CD4-positive, alpha-beta T cell treated with Interferon gamma for 1 hour (primary cell): ENCODE data around the gene NUDT21.
"Not testable (repeated sequence)": the region's sequence is repeated elsewhere in the genome, so short reads cannot be mapped to it uniquely, and the experiment has no call there.

ENCODE experiments used
- DNase-seq: peaks from one replicate; pipeline ENCODE4 v3.0.0-alpha.2; 2020

Gene NUDT21

DNA sequence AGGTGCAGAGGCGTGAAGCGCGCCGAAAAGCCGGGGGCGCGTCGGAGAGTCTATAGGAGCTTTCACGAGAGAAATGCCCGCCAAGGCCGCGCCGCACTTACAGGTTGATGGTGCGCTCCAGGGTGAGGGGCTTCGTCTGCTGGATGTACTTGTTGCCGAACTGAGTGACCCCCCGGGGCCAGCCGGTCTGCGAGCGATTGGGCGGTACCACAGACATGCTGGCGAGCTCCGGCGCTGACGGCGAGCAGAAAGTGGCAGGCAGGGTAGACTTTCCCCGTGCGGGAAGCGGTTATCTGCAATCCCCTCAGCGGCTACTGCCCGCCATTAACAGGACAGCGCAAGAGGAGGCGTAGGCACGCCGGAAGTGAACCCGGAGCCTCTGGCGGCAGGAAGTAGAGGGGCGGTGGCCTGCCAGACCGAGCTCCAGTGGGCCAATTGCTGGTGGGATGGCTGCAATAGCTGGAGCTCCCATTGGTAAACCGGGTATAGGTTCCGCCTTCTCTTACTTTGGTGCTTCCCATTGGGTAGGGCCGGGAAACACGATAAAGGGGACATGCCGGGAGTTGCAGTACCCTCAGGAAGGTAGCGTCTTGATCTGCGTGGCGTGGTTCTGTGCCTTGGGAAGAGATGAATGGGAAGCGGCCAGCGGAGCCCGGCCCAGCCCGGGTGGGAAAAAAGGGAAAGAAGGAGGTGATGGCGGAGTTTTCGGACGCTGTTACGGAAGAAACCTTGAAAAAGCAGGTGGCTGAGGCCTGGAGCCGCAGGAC is at the start of gene NUDT21, which contains the start of gene OGFOD1:
NUDT21 (minus strand) TSS at position 347 of the 767 bp plus-strand sequence; CDS start at position 217, 130 bp downstream.
OGFOD1 (plus strand) TSS at position 569 of the 767 bp plus-strand sequence; CDS start at position 628, 59 bp downstream.
- DNase-seq = peak; percentile 94

DNA sequence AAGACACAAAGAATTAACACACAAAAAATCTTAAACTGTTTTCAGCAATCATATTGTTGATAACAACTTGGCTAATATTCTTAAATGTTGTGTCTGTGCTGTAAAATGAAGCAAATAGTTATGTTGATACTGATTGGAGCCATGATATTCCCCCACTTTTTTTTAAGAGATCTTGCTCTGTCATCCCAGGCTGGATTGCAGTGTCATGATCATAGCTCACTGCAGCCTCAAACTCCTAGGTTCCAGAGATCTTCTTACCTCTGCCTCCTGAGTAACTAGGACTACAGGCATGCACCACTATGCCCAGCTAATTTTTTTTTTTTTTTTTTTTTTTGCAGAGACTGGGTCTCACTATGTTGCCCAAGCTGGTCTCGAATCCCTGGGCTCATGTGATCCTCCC is 42.7 kb upstream of the NUDT21 start:
- DNase-seq = no peak

DNA sequence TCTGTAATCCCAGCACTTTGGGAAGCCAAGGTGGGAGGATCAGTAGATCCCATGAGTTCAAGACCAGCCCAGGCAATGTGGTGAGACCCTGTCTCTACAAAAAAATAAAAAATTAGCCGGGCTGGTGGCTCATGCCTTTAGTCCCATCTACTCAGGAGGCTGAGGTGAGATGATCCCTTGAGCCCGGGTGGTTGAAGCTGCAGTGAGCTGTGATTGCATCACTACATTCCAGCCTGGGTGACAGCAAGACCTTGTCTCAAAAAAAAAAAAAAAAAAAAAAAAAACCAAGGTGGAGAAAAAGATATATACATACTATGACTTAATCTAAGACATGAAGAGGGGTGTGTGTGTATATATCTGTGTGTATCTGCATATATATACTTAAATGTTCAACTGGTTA is 42.0 kb upstream of the NUDT21 start:
- DNase-seq = no peak

DNA sequence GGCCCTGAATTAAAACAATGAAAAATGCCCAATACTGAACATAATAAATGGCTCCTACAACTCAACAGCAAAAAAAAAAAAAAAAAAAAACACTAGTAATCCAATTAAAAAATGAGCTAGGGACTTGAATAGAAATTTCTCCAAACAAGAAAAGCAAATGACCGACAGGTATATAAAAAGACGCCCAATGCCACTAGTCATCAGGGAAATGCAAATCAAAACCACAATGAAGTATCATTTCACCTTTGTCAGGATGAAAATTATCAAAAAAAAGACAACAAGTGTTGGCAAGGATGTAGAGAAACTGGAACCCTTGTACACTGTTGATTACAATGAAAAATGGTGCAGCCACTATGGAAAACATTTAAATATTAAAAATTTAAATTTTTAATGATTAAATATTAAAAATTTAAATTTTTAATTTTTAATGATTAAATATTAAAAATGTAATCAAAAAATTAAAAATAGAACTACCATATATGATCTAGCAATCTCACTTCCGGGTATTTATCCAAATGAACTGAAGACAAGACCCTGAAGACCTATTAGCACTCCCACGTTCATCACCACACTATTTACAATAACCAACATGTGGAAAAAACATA is 40.6 kb upstream of the NUDT21 start:
- no peak for DNase-seq

DNA sequence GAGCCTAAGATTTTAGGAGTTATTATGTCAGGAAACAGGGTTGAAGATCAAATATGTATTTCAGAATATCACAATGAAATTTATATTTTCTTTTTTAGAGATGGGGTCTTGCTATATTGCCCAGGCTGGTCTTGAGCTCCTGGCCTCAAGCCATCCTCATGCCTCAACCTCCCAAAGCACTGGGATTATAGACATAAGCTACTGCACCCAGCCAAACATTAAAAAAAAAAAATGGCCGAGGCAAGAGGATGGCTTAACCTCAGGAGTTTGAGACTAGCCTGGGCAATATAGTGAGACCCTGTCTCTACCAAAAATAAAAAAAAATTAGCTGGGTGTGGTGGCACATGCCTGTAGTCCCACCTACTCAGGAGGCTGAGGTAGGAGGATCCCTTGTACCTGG is 37.7 kb upstream of the NUDT21 start:
- DNase-seq = not testable (repeated sequence)

DNA sequence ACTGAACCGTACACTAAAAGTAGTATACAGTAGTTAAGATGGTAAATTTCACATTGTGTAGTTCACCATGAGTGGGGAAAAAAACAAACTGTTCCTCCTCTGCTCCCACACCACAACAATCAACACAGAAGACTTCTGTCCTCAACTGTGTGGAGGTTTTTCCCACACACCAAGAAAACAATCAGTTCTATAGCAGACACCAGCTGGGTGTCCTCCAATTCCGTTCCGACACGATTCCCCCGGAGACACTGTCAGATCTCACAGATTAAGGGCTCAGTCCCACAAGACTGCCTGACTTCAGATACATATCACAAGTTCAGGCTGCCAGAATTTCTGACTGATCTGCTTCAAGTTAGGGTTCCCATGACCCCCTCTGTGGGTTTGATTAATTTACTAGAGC is 36.9 kb upstream of the NUDT21 start:
- DNase-seq = no peak

DNA sequence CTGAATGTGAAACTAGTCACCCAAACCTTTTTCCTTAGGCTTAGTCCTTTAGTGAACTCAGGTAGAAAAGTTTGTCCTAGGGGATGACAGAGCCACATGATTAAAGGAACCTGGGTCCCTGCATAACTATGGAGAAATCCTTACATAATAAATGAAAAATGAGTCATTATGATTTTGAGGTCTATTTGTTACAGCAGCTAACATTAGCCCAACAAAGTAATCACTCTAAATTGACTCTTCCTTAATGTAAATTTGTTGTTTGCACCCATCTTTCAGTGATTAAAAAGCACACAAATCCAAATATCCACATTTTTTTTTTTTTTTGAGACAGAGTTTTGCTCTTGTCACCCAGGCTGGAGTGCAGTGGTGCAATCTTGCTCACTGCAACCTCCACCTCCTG is 32.3 kb upstream of the NUDT21 start:
- DNase-seq = no peak

DNA sequence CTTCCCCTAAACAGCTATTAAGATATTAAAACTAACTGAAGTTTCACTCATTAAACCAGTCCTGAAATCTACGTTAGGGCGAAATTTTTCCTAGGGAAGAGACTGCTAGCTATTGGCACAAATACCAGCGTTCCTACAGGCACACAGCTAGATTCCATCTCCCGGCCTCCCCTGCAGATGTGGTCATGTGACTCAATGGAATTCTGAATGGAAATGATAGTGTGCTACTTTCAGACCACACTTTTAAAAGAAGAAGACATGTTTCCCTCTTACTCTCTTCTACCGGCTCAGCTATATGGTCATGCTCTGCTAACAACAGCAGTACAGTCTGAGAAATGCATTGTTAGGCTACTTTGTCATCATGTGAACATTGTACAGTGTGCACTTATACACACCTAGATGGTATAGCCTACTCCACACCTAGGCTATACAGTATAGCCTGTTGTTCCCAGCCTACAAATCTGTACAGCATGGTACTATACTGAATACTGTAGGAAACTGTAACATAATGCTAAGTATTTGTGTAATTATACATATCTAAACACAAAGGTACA is 31.6 kb upstream of the NUDT21 start:
- no peak for DNase-seq

DNA sequence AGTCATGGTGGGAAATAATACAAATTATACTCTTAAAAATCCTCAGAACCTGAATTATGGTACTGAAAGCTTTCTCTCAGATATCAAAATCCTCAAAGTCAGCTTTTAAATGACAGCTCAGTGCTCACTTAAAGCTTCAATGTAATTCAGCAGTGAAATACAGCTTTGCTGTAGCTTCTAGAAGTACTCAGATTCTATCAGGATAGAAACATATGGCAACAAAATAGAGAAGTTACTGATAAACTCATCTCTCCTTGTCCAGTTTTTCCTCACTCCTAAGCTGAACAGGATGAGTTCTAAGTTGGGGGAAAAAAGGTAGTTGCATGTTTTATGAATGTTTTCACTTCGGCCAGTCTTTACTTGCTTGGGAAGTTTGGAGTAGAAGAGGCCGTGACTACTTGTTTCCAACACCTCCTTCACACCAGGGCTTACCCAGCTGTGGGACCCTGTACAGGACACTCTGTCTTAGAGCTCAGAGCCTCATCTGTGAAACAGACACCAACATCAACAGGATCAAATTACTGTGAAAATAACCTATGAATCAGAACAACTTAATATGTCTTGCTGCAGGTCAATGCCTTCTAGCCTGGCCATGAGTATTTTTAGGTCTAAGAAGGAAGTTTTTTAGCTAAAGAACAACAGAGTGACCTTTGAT is 30.5 kb upstream of the NUDT21 start:
- no peak for DNase-seq

DNA sequence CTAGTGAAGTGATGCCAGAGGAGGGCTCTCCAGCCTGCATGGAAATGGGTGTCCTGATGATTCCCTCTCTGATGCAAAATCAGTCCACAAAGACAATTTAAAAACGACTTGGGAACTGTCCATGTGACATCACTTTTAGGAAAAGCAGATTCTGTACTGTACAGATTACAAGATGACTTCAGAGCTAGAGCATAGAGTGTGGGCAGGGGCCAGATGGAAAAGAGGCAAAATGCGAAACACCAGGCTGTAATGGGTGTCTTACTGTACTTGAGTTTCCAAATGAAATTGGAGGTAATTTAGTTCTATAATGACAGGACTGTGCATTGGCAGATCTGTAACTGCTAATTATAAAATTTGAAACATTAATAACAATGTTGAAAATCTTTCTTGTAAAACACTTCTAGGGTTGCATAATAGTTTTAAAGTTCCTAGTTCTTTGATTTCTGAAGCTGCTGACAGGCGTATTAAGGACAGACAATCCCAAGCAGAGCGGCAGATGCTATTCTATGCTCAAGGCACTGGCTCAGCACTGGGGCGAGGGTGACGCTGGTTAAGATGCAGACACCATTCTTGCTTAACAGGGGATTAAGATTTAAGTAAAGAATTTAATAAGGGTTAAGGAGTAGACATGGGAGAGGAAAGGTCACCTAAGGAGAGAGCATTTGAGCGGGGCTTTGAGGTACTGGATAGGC is 29.8 kb upstream of the NUDT21 start:
- no peak for DNase-seq

DNA sequence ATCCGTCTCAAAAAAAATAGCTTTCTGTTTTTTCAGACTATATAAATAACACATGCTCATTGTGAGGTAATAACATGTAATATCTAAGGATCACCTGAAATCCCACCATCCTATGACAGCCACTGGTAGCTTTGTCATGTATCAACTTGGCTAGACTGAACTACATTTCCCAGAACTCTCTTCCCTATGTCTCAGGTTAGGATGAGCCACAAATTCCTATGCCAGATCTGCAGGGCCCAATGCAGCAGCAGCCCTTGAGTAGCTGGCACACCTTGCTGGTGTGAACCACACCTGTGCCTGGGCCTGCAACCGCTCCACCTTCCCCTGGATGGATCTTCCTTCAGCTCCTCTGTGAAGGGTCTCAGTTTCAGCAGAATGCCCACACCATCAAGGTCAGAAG is 28.3 kb upstream of the NUDT21 start:
- no peak for DNase-seq

DNA sequence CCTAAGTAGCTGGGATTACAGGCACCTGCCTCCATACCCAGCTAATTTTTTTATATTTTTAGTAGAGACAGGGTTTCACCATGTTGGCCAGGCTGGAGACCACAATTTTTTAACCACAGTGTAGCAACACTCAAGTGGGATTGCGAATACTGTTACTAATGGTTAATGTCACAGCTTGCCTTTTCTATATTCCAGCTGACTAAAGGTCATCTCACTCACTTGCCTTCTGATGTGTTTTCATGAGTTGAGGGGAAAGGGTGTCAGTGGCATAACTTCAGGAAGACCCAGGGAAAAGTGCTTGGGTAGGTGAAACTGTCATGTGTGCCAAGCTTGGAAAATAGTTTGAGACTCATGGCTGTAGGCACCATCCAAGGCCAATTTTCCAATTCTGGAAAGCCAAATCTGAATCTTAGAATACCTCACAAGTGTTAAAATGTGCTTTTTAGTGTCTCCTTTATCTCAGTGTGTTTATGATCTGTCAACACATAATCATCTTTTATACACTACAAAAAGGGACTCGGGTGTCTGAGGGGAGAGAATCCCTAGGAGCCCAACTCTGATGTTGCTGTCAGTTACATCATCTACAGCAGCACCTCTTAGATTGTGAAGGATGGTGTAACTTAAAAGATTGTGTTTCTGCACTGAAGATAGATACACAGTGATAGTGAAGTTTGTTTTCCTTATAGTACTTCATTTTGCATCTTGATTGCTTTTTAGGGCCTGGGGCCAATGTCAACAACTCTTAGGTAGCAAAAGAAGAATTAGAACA is 27.3 kb upstream of the NUDT21 start:
- no peak for DNase-seq

DNA sequence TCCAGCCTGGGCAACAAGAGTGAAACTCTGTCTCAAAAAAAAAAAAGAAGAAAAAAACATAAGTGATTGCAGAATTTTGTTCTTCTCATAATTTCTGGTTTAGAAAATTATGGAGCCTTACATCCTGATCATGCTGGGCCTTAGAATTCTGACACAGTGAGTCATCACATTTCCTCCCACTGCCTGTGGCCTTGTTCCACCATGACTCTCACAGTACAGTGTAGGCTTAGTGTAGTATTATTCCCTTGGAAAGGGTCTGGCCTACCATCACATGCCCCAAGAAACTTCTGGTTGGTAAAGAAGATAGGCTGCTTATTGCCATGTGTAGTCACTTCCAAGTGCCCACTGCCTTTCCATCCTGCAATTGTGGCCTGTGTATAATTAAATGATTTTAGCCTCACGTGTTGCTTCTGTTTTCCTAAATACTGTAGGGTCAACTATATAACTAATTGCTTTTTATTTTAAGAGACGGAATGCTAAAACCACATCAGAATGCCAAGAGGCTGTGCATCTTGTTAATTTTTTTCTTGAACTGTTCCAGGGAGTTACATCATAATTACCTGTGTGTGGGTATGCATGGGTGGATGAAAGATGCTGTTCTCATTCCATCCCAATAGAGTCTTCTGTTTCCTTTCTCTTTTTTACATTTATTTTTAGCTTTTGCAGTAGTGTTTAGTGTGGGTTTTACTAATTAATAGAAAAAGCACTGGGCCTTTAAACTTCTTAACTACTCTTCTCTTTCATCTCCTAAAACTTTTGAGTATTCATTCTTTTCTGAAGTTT is 26.2 kb upstream of the NUDT21 start:
- no peak for DNase-seq

DNA sequence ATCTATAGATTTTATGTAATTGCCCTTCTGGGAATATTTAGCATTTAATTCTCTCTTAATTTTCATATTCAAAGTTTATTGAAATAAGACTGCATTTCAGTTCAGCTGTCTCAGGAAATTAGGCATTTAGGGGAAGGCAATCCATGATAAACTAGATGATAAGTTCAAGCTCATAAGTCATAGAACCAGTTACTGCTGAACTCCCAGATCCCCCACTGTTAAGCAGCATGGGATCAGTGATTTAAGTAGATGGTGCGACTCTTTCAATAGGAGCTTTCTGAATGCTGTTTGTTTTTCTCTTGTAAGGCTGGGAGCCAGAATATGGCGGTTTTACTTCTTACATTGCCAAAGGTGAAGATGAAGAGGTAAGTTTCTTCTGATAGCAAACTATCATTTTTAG is 24.1 kb upstream of the NUDT21 start:
- DNase-seq = no peak

DNA sequence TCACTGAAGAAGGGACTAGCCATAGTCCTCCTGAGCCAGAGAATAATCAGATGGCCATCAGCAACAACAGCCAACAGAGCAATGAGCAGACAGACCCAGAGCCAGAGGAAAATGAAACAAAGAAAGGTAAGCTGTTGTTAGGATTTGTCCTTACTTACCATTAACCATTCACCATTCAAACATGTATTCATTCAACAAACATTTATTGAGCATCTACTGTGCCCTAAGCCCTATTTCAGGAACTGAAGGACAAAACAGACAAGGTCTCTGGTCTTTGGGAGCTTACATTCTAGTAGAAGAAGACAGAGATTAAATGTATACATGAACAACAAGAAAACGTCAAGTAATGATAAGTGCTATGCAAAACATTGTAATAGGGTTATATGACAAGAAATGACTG is 19.5 kb upstream of the NUDT21 start:
- no peak for DNase-seq

DNA sequence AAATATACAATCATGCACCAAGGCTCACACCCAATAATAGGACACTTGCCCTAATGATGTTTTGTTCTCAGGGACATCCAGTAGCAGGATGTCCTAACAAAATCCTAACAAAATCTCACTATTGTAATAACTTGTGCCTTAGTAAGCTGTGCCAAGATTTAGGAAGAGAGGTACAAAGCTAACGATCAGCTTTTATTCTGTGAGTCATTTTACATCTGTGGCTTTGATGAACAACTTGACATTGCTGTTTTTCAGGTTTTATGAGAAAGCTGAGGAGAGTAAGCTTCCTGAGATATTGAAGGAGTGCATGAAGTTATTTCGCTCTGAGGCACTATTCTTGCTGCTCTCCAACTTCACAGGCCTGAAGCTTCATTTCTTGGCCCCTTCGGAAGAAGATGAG is 19.1 kb upstream of the NUDT21 start:
- no peak for DNase-seq

DNA sequence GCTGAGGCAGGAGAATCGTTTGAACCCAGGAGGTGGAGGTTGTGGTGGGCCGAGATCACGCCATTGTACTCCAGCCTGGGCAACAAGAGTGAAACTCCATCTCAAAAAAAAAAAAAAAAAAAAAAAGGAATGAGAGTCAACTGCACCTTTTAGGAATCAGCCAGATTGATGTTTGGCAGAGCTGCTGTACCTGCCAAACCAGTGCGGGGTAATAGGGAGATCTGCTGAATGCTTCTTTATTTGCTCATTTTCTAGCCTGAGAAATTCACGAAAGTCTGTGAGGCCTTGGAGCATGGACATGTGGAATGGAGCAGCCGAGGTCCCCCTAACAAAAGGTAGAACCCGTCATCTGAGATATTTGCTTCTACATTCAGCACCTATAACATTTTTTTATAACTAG is 18.6 kb upstream of the NUDT21 start:
- DNase-seq = no peak

DNA sequence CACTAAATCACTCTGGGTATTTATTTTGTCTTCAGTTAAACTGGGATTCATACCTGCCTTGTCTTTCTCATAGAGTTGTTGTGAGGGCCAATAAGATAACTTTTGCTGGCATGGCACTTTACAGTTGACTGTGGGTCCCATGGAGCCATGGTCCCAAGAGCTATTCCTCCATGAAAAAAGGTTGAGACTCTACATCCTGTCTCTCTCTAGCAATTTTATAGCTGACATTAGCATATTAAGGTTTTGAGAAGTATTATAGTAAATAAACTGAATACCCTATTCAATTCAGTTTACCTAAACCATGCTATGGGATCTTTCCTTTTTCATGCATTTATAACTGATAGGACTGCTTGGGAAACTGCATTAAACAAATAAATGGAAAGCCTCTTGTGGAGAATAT is 17.7 kb upstream of the NUDT21 start:
- DNase-seq = no peak

DNA sequence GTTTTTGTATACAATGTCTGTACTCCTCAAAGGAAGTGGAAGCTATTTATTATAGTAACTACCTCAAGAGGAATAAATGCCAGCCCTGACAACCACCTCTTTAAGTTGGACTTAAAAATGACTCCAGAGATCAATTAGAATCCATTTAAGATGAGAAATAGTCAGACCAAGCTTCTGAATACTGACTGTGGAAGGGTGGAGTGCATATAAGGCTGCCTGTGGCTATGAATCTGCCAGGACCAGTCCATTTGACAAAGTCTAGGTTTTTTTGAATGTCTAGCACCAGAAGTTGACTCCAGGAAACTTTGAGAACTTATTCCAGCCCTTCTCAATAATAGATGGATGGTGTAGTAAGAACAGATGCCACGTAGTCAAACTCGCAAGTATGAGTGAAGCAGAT is 15.2 kb upstream of the NUDT21 start:
- DNase-seq = no peak

DNA sequence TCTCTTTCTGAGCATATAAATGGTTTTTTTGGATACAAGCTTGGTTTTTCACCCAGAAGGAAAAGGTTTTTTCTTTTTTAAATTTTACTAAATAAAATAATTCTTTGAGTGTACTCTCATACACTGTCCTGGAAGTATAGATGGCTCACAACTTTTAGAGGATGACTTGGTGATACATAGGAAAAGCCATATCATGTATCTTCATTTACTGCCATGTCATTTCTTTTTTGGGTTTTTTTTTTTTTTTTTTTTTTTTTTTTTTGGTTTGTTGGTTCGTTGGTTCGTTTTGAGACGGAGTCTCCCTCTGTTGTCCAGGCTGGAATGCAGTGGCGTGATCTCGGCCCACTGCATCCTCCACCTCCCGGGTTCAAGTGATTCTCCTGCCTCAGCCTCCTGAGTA is 12.0 kb upstream of the NUDT21 start:
- DNase-seq = no peak

DNA sequence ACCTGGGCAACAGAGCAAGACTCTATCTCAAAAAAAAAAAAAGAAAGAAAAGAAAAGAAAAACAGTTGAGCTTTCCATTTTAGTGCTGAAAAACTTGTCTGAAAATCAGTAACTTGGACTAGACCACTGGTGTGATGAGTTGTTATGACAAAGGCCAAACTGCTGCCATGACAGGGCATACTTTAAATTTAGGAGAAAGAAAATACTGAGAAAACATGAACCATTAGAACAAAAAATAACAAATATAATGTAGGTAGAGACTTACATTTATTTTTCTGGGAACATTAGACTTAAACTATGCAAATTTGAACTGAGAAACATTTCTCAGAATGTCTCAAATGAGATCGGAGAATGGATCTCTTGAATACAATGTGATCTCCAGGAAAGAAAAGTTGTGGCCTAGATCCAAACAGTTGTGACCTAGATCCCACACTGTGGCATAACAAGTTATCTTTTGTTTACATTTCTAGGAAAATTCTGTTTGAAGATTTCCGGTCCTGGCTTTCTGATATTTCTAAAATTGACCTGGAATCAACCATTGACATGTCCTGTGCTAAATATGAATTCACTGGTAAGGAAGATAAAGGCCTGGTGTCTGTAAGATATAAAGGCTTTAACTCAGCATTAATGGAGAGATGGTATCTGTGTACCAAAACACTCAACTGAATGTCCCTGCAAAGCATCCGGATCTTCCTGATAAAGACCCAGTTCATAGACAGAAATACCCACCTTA is 11.1 kb upstream of the NUDT21 start:
- DNase-seq = no peak
